Measurements from ENCODE around the gene ATP6V0C.

ATP6V0C gene

DNA sequence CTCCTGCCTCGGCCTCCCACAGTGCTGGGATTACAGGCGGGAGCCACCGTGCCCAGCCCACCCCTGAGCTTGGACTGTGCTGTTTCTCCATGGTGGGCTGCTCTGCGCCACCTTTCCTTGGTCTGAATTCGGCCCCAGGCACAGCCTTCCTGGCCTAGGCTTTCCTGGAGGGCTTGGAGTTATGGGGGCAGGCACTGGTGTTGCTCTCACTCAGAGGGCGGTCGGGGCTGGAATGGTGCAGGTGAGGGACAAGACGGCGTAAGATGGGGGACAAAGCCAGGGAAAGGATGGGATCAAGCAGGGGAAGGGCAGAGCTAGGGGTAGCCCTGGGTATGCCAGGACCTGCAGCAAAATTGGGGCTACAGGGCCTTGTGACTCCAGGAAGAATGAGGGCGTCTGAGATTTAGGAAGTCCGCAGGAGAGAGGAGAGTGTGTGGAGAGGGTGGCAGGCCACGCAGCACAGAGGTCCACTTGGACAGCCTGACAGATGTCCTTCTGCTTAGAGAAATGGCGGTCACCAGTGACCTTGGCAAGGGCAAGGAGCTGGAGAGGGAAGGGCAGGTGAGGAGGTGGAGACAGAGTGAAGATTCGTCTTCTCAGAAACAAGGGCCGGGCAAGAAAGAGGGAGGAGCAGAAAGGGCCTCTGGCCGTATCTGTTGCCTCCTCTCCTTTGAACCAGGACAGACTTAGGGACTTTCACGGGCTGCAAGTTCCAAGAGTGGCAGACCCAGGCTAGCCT, 1.6 kb upstream of the ATP6V0C start:
- no peak for TF ChIP-seq CTCF (IDR thresholded peaks at IDR 0.05)

DNA sequence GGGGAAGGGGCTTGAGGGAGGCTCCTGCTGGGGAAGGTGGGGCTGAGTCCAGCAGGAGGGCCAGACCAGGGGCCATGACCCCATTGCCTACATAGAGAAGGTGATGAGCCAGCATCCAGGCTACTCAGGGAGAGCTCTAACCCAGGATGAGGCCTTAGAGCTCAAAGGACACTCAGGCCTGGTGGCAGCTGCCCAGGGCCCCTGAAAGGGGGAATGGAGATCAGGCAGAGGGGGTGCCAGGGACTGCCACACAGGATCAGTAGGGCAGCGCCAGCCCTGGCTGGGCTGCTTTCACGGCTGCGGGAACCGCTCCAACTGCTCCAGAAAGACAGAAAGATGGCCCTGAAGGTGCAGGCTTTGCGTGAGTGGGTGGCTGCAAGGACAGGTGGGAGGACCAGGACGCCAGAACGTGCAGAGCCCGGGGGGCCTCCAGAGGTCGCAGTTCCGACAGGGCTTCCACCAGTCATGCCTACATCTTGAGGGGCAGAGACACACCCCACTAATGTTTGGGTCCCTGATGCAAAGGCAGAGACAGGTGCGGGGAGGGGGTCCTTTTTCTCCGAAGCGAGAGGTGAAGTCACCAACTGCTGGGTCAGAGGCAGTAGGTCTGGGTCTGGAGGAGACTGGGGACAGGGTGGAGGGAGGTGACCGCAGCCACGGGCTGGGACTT, 882 bp upstream of the ATP6V0C start:
- 0 out of 2 replicates have a peak, but pooled peaks have one; percentile 10 for TF ChIP-seq CTCF (IDR thresholded peaks at IDR 0.05)

DNA sequence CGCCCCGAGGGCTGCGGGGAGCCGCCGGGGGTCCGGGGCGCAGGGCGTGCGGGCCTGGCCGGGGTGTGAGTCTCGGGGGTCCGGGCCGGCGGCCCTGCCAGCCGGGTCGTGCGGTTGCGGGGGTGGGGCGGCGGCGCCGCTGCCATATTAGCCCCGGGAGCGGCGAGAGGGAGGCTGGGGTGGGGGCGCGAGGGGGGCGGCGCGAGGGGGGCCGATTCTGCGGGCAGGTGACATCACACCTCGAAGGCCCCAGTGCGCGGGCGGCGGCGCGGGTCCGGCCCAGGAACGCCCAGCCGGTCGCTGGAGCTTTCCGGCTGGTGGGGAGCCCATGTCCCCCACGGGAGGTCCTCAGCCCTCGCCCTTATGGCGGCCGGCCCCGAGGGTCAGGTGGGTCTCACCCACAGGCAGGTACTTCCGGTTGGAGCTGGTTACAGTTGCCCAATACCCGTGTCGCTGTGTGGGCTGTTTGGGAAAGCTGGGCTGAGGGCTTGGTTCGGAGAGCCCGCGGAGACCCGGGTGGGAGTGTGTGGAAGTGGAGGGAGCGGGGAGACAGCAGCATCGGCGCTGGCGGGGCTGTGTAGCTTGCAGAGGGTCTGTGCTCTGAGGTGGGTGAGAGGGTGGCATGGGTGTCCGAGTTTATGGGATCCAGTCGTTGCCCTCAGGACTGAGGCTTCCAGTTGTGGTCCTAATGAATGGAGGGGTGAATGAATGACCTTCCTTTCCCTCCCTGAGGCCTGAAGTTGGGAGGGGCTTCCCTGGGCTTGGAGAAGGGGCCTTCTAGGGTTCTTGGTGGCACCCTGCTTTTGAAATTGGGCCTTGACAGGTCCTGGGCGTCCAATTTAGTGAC, 804 bp downstream of the ATP6V0C start:
- TF ChIP-seq CTCF (IDR thresholded peaks at IDR 0.05), result no peak

DNA sequence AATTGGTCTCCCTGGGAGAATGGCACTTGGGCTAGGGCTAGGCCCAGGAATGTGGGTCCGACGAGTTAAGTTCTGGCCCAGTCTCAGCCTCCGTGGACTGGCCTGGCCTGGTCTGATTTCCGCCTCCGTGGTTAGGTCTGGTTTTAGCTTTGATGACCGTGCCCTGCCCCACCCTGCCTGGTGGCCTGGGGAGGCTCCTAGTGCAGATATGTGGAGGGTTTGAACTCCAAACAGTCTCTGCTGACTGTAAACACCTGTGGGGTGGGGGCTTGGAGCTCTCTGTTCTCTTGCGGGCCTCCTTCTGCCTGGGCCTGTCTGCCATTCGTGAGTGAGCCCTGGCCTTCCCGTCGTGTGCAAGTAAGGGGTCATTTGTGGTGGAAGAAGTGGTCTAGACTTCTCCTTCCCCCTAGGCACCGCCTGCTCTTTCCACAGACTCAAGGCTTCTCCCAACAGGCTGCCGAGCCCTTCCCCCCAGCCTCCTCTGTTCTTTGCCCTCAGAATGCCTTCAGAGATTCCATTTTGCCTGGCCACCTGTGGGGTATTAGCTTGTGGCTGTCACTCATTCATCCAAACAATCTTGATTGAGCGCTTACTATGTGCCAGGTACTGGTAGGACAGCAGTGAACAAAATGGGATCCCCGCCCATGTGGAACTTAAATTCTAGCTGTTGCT, 1.6 kb downstream of the ATP6V0C start:
- TF ChIP-seq CTCF (IDR thresholded peaks at IDR 0.05), result no peak

DNA sequence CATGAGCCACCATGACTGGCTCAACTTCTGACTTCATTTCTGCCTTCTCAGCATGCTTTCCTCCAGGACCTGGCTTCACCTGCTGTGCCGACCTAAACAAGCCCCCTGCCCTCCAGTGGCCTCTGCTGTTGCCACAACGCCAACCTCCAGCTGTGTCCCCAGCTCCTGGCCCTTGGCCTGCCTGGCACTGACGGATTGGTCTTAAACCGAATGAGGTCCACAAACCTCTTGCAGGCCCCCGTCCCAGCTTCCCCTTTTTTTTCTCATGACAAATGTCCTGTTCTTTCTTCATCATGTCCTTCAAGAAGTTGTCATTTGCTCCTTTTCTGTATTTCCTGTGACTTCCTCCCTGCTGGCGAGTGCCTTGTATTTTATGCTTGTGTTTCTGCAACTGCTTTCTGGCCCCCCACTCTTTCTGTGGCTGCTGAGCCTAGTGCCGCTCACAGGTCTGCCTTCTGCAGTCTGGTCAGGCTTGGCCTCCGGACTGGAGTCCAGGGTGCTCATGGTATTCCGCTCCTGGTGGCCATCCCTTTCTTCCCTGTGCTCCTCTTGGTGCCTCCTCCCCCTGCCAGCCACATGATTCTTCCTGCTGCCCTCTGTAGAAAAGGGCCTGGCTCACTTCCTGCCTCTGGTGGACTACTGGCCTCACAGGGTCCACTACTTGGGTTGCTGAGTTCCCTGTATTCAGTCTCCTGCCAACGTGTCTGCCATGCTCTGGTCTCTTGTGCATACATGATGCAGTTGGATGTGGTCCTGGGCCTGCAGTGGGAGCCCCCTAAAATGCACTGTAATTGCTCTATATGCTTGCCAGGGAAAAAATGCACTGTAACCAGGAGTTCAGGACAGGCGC, 2.9 kb downstream of the ATP6V0C start:
- no peak for TF ChIP-seq CTCF (IDR thresholded peaks at IDR 0.05)

DNA sequence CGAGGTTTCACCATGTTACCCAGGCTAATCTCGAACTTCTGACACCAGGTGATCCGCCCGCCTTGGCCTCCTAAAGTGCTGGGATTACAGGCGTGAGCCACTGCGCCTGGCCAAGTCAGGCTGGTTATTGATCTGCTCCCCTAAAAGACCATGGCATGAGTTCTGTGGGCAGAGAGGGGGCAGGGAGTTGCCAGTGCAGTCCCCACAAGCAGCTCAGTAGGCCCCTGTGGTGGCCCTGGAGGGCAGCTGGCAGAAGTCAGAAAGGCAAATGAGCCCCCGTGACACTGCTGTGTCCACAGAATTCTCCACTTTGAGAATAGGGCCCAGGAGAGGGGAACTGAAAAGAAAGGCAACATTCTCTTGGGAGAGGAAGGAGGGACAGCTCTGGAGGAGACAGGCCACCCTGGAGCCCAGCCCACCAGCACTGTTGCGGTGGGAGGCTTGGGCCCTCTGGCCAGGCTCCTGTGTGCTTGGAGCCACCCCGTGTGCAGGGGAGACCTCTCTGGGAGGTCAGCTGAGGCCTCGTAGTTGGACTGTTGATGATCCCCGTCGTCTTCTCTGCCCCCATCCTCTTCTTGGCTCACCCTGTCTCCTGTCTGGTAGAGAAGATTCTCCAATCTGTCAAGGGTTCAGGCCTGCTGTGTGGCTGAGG, 4.3 kb downstream of the ATP6V0C start:
- TF ChIP-seq CTCF (IDR thresholded peaks at IDR 0.05), result no peak
